ENCODE measurements around the gene SULT4A1.
"Not testable (repeated sequence)": the region's sequence is repeated elsewhere in the genome, so short reads cannot be mapped to it uniquely, and the experiment has no call there.

Gene SULT4A1

GRCh38 chr22:43862074-43862881 is at the start of gene SULT4A1:
SULT4A1 (minus strand) TSS chr22:43862513; CDS start chr22:43862382, 131 bp downstream.
- no peak for FAIRE-seq

DNA sequence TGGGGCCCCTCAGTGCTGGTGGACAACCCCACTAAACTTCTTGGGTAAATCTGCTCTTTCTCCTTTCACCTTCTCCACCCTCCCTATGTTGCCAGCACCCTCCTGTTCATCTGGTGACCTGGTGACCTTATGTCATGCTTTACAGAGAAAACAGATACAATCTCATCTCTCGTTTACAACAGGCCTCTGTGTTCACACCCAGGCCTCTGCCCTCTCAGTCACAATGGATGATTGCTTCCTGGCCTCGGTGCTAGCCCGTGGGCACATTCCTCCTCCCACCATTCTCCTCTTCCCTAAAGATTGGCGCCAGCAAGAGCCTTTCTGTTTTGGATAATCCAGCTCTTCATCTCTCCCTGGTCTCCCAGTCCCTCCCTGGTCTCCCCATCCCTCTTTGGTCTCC is 49.0 kb upstream of the SULT4A1 start:
- FAIRE-seq, result no peak

More at GRCh38 chr22:43862074-43862881, at the start of gene SULT4A1:
- no peak for DNase-seq (ENCODE audit: extremely low spot score, insufficient read length, low read depth)

DNA sequence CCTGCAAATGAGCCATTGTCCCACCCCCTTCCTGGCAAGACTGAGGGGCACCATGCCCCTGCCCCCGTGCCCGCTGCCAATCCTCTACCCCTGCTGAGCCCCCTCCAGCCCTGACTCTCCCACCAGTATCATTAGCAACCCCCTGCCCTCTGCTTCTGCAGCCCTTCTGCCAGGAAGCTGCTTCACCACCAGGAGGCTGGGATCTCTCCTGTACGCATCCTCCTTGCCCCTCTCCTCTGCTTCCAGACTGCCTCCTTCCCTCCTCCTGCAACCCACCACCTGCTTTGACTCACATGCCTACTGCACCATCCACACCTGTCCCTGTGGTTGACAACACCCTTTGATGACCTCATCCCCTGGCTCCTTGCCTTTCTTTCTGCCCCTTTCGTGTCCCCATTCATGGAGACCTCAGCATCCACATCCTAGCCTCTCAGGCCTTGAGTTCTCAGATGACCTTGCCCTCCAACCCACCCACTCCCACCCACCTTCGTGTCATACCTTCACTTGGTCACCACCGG is 47.9 kb upstream of the SULT4A1 start:
- no peak for FAIRE-seq
- no peak for DNase-seq (ENCODE audit: extremely low spot score, insufficient read length, low read depth)

More for the DNA sequence above, 49.0 kb upstream of the SULT4A1 start:
- no peak for DNase-seq (ENCODE audit: extremely low spot score, insufficient read length, low read depth)

DNA sequence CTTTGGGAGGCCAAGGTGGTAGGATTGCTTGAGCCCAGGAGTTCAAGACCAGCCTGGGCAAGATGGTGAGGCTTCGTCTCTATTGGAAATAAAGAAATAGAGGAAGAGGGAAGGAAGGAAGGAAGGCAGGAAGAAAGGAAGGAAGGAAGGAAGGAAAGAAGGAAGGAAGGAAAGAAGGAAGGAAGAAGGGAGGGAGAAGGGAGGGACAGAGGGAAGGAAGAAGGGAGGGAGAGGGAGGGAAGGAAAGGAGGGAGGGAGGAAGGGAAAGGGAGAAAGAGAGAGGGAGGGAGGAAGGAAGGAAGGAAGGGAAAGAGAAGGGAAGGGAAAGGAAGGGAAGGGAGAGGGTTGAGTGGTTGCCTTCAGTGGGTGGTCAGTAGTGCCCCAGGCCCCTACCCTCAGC is 47.4 kb upstream of the SULT4A1 start:
- FAIRE-seq, result no peak

GRCh38 chr22:43905681-43906080 is 43.4 kb upstream of the SULT4A1 start:
- DNase-seq (ENCODE audit: extremely low spot score, insufficient read length, low read depth) (no peak), FAIRE-seq (no peak)

More for the DNA sequence above, 47.4 kb upstream of the SULT4A1 start:
- no peak for DNase-seq (ENCODE audit: extremely low spot score, insufficient read length, low read depth)

DNA sequence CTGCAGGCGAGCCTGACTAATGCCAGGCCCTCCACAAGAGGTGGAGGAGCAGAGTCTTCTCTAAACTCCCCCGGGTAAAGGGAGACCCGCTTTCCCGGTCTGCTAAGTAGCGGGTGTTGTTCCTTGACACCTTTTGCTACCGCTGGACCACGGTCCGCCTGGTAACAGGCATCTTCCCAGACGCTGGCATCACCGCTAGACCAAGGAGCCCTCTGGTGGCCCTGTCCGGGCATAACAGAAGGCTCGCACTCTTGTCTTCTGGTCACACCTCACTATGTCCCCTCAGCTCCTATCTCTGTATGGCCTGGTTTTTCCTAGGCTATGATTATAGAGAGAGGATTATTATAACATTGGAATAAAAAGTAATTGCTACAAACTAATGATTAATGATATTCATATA is 42.1 kb upstream of the SULT4A1 start:
- DNase-seq (ENCODE audit: extremely low spot score, insufficient read length, low read depth); FAIRE-seq: not testable (repeated sequence)

GRCh38 chr22:43903033-43903432 is 40.7 kb upstream of the SULT4A1 start:
- not testable (repeated sequence) for DNase-seq (ENCODE audit: extremely low spot score, insufficient read length, low read depth); FAIRE-seq

DNA sequence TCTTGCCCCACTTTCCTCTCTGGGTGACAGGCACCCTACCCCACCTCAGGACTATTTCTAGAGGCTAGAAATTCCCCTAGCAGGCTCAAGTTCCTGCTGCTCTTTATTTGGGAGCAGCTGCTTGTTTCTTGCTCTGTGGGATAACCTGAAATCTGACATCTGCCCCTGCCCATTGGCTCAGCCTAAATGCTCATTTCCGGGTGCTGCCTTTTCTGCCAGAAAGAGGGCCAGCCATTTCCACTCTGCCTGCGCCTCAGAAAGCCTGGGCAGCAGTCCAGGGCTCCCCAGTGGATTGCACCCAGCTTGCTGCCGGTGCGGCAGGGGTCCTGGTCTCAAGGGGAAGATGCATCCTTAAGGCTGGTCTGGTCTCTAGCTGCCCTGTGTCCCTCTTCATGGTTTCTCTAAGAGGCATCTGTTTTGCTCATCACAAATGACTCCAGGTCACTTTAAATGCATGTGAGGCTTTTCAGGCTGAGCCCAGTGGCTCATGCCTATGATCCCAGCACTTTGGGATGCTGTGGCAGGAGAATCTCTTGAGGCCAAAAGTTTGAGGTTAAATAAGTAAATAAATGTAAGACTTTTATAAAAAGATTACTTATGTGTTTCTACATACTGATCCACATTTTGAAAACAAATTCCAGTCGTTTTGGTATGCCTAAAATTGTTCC is 39.8 kb upstream of the SULT4A1 start:
- FAIRE-seq (no peak), DNase-seq (ENCODE audit: extremely low spot score, insufficient read length, low read depth) (no peak)

- no peak for DNase-seq (ENCODE audit: extremely low spot score, insufficient read length, low read depth)
- no peak for FAIRE-seq
These were observed 37.9 kb upstream of the SULT4A1 start for GRCh38 chr22:43900206-43900605.

GRCh38 chr22:43897751-43898261 is 35.5 kb upstream of the SULT4A1 start:
- no peak for FAIRE-seq
- no peak for DNase-seq (ENCODE audit: extremely low spot score, insufficient read length, low read depth)

- FAIRE-seq, result no peak
- DNase-seq (ENCODE audit: extremely low spot score, insufficient read length, low read depth), result no peak
These were observed 33.8 kb upstream of the SULT4A1 start for GRCh38 chr22:43895986-43896645.

DNA sequence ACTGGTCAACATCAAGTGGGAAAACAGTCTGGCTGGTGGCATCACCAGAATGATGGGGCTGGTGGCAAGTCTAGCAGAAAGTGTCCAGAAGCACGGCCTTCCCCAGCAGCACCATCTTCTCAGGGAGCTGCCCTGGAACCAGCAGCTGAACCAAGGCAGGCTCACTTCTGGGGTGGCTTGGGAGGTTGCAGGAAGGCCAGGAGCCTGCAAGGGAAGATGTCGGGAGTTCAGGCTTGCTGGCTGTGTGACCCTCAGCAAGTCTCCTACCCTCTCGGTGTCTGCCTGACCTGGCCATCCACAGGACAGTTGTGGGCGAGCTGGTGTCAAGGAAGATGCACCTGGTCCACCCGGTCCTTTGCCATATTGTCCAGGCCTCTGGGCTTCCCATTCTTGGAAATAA is 31.8 kb upstream of the SULT4A1 start:
- no peak for FAIRE-seq
- DNase-seq (ENCODE audit: extremely low spot score, insufficient read length, low read depth), result no peak

DNA sequence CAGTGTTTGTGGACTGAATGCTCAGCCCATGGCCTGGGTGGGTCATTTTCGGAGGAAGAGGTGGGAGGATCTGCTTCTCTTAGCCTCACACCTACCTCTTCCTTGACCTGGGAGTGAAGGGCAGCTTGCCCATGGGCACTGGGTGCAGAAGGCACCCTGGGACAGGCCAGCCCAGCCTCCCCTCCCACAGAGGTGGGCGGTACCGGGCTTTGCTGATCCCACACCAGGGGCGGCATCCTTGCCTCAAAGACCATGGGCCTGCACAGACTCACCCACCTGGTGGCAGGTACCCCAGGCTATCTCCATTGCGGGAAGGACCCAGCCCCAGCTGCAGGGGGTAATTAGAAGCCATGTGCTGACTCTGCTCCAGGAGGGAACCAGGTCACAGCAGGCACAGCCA is 31.0 kb upstream of the SULT4A1 start:
- FAIRE-seq (no peak), DNase-seq (ENCODE audit: extremely low spot score, insufficient read length, low read depth) (no peak)

- FAIRE-seq (no peak), DNase-seq (ENCODE audit: extremely low spot score, insufficient read length, low read depth) (no peak)
These were observed 30.0 kb upstream of the SULT4A1 start for GRCh38 chr22:43892183-43892894.

- FAIRE-seq (no peak), DNase-seq (ENCODE audit: extremely low spot score, insufficient read length, low read depth) (no peak)
These were observed 29.3 kb upstream of the SULT4A1 start, which contains the start of gene PNPLA5 for GRCh38 chr22:43891360-43892182. PNPLA5 (minus strand) TSS chr22:43892013; CDS start chr22:43891880, 133 bp downstream.

DNA sequence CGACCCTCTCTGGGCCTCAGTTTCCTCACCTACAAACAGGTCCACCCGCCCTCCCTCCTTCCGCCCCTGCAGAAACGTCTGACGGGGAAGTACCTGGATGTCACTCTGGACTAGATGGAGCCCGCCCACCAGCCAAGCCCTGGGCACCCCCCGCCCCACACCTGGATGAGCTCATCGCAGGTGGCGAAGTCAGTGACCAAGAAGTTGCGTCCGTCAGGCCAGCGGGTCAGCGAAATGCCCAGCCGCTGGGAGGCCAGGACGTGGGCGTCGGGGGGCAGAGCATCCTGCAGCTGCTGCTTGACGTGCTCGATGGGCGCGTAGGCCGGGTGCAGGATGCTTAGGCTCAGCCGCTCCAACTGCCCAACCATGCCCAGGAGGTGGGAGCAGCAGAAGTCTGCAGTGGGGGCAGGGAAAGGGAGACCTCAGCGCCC is 28.6 kb upstream of the SULT4A1 start:
- no peak for DNase-seq (ENCODE audit: extremely low spot score, insufficient read length, low read depth)
- FAIRE-seq, result no peak

GRCh38 chr22:43889860-43890253 is 27.5 kb upstream of the SULT4A1 start:
- no peak for DNase-seq (ENCODE audit: extremely low spot score, insufficient read length, low read depth)
- FAIRE-seq, result no peak

DNA sequence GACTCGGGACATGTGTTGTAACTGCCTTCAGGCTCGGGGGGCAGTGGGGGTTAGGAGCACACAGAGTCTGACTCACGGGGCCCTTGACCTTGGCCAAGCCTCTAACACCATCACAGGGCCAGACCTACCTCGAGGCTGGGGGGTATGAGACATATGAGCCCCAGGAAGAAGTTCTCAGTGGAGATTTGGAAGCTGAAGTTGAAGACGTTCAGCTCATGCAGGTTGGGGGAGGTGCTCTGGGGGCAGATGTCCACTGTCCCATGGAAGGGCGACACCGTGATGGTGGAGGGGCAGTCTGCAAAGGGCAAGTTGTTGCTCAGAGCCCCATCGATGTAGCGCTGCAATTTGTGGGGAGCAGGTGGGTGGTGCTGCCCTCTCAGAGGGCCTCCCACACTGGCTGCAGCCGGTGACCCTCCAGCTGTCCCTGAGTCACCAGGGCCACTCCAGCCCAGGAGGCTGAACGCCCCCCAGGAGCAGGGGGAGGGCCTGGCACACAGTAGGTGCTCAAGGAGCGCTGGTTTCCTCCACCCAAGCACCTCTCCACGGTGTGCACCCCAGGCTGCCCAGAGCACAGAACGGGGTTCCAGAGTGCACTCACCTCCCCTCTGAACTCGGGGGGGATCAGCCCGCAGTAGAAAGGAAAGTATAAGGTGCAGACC is 27.0 kb upstream of the SULT4A1 start:
- no peak for FAIRE-seq
- DNase-seq (ENCODE audit: extremely low spot score, insufficient read length, low read depth), result no peak

Data from GM18507 (cell line).